MCF 10A (cell line): Measurements from ENCODE around the gene CDK13. TPM values are rescaled to one million over a fixed set of nuclear protein-coding genes. Genes with fewer than 3 reads are reported as not detected.

Source experiments
- BruUV-seq: library from RNA; stranded (reverse); fragments of 400-500 nt; replicated peaks from 2 replicates; lab custom pipeline; 2021; lab: Mats Ljungman, UMichigan
- CTCF ChIA-PET: fragments of 300-600 bp; sonication (Branson Sonifier 250); formaldehyde crosslinking; extraction: SDS; loops from one replicate; lab custom pipeline; 2021; ENCODE audit warnings: antibody characterized with exemption, inconsistent platforms; lab: Yijun Ruan, JAX
- POLR2A ChIA-PET: fragments of 300-600, 350-650 bp; sonication (Branson Sonifier 250); formaldehyde crosslinking; extraction: SDS; loops from one replicate; lab custom pipeline; 2020; ENCODE audit warnings: antibody characterized with exemption, inconsistent platforms; lab: Yijun Ruan, JAX
- DNase-seq: peaks from one replicate; pipeline ENCODE4 v3.0.0-alpha.2; 2018; ENCODE audit not compliant: unreplicated experiment
- H3K27ac Mint-ChIP-seq: one replicate; pipeline ENCODE4 v1.8.0; 2022; ENCODE audit warnings: mild to moderate bottlenecking, low read depth, mixed read lengths; ENCODE audit not compliant: unreplicated experiment
- H3K27me3 Mint-ChIP-seq: one replicate; pipeline ENCODE4 v1.8.0; 2022; ENCODE audit warnings: mixed read lengths; ENCODE audit not compliant: insufficient read depth, unreplicated experiment
- H3K36me3 Mint-ChIP-seq: one replicate; pipeline ENCODE4 v1.8.0; 2022; ENCODE audit warnings: mild to moderate bottlenecking, moderate library complexity, mixed read lengths; ENCODE audit not compliant: insufficient read depth, unreplicated experiment
- H3K4me1 Mint-ChIP-seq: one replicate; pipeline ENCODE4 v1.8.0; 2022; ENCODE audit warnings: mixed read lengths; ENCODE audit not compliant: insufficient read depth, unreplicated experiment
- H3K4me3 Mint-ChIP-seq: one replicate; pipeline ENCODE4 v1.8.0; 2022; ENCODE audit warnings: mild to moderate bottlenecking, moderate library complexity, mixed read lengths; ENCODE audit not compliant: unreplicated experiment
- H3K9me3 Mint-ChIP-seq: one replicate; pipeline ENCODE4 v1.8.0; 2022; ENCODE audit warnings: mixed read lengths; ENCODE audit not compliant: unreplicated experiment
- intact Hi-C: fragments of 100-400 bp; cut with micrococcal nuclease; formaldehyde crosslinking; loops from 2 replicates; pipeline ENCODE4 v1.14.1; 2022
- total RNA-seq: library from RNA; stranded (reverse); gene quantifications from 2 replicates; pipeline ENCODE4 v1.2.3, GENCODE V29; 2022
- TF ChIP-seq, protein P1 (sequence below): fragments of 200-600 bp; IDR thresholded peaks from one replicate; pipeline ENCODE4 v1.8.0; 2022; ENCODE audit warnings: antibody characterized with exemption, mild to moderate bottlenecking; ENCODE audit not compliant: unreplicated experiment

The CDK13 gene
- total RNA-seq, 1 experiment from 2014 or later: 50.2 TPM

DNA sequence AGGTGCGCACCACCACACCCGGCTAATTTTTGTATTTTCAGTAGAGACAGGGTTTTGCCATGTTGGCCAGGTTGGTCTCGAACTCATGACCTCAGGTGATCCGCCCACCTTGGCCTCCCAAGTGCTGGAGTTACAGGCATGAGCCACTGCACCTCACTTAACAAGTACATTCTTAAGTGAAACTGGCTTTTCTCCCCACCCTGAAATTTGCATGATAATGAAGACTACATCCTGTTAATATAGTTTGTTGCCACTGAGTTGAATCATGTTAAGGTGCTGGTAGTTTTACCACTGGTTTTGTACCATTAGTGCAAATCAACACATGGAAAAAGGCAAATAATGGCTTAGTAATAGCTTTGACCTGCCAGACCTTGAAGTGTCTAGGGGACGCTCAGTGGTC, 122.2 kb downstream of the CDK13 start:
- CTCF ChIA-PET: no interaction called here
- no peak overlapping the region for H3K4me3 Mint-ChIP-seq
- intact Hi-C loops: no loop called here
- no peaks in the 10 kb centered on the region for H3K27me3 Mint-ChIP-seq
- no TSS peak for BruUV-seq
- TF ChIP-seq, protein P1, sequence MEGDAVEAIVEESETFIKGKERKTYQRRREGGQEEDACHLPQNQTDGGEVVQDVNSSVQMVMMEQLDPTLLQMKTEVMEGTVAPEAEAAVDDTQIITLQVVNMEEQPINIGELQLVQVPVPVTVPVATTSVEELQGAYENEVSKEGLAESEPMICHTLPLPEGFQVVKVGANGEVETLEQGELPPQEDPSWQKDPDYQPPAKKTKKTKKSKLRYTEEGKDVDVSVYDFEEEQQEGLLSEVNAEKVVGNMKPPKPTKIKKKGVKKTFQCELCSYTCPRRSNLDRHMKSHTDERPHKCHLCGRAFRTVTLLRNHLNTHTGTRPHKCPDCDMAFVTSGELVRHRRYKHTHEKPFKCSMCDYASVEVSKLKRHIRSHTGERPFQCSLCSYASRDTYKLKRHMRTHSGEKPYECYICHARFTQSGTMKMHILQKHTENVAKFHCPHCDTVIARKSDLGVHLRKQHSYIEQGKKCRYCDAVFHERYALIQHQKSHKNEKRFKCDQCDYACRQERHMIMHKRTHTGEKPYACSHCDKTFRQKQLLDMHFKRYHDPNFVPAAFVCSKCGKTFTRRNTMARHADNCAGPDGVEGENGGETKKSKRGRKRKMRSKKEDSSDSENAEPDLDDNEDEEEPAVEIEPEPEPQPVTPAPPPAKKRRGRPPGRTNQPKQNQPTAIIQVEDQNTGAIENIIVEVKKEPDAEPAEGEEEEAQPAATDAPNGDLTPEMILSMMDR: no peak
- H3K9me3 Mint-ChIP-seq: no peaks in the 10 kb centered on the region
- no peak for DNase-seq
- no peaks in the 10 kb centered on the region for H3K4me1 Mint-ChIP-seq
- POLR2A ChIA-PET: no interaction called here
- no peak overlapping the region for H3K27ac Mint-ChIP-seq
- peaks cover 31% of the 10 kb centered on the region for H3K36me3 Mint-ChIP-seq

DNA sequence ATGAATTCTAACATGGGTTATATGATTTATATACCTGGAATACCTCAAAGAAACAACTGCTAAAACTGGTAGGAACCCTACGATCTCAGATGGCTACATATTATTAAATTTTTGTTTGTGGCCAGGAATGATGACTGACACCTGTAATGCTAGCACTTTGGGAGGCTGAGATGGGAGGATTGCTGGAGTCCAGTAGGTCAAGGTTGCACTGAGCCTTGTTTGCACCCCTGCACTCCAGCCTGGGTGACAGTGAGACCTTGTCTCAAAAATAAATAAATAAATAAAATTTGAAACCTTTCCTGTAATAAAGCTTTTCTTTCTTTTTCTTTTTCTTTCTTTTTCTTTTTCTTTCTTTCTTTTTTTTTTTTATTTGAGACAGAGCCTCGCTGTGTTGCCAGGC, 123.2 kb downstream of the CDK13 start:
- no peak overlapping the region for H3K27ac Mint-ChIP-seq
- DNase-seq: no peak
- H3K36me3 Mint-ChIP-seq: peaks cover 36% of the 10 kb centered on the region
- ChIA-PET CTCF (no interaction called here), POLR2A (no interaction called here)
- BruUV-seq: no TSS peak
- H3K27me3 Mint-ChIP-seq: no peaks in the 10 kb centered on the region
- intact Hi-C loops: no loop called here
- H3K4me1 Mint-ChIP-seq: peaks cover 5% of the 10 kb centered on the region
- TF ChIP-seq, protein P1: no peak
- no peaks in the 10 kb centered on the region for H3K9me3 Mint-ChIP-seq
- no peak overlapping the region for H3K4me3 Mint-ChIP-seq

DNA sequence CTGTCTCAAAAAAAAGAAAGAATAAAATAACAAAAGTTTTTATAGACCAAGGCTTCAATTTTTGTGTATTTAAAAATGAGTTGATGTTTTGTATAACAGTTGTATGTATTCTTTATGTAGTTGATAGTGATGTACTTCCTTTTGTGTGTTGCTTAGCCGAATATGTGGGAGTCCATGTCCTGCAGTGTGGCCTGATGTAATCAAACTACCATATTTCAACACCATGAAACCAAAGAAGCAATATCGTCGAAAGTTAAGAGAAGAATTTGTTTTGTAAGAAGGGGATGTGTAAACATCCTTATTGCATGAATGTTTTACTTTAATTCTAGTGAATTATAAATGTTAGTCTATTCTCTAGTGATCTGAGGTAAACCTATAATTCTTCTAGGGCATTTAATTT, 127.8 kb downstream of the CDK13 start:
- Mint-ChIP-seq H3K4me1 (peaks cover 5% of the 10 kb centered on the region), H3K27ac (peak overlapping the region; percentile 39), H3K4me3 (no peak overlapping the region), H3K9me3 (no peaks in the 10 kb centered on the region), H3K27me3 (no peaks in the 10 kb centered on the region), H3K36me3 (peaks cover 32% of the 10 kb centered on the region)
- CTCF ChIA-PET: interaction anchor here (1.3 kb wide), 1 partner anchor 182 kb away, joined by 3 read pairs; no protein-coding TSS in a partner anchor
- POLR2A ChIA-PET: interaction anchor here (0.6 kb wide), 1 partner anchor 185 kb away, joined by 3 read pairs; no protein-coding TSS in a partner anchor
- no TSS peak for BruUV-seq
- TF ChIP-seq, protein P1: no peak
- DNase-seq: peak; percentile 47
- intact Hi-C loops: no loop called here

GRCh38 chr7:40092182-40092581, 142.1 kb downstream of the CDK13 start:
- CTCF ChIA-PET: interaction anchor here (0.6 kb wide), 1 partner anchor 467 kb away, joined by 4 read pairs; no protein-coding TSS in a partner anchor
- BruUV-seq: no TSS peak
- TF ChIP-seq, protein P1: no peak
- H3K4me3 Mint-ChIP-seq: no peak overlapping the region
- POLR2A ChIA-PET: interaction anchor here (0.6 kb wide), 1 partner anchor 141 kb away, joined by 3 read pairs; no protein-coding TSS in a partner anchor
- no peak overlapping the region for H3K27ac Mint-ChIP-seq
- no peaks in the 10 kb centered on the region for H3K27me3 Mint-ChIP-seq
- no peaks in the 10 kb centered on the region for H3K9me3 Mint-ChIP-seq
- no peaks in the 10 kb centered on the region for H3K4me1 Mint-ChIP-seq
- peaks cover 86% of the 10 kb centered on the region for H3K36me3 Mint-ChIP-seq
- DNase-seq: no peak
- intact Hi-C loops: no loop called here
